GM21825 (cell line): Measurements from ENCODE around the gene ATP6V0C.

ENCODE experiments used
- ATAC-seq: cut with Tn5 transposase; IDR thresholded peaks from one replicate; pipeline ENCODE4 v1.9.1; 2021; ENCODE audit warnings: mild to moderate bottlenecking, moderate library complexity; ENCODE audit not compliant: unreplicated experiment

The ATP6V0C gene

DNA sequence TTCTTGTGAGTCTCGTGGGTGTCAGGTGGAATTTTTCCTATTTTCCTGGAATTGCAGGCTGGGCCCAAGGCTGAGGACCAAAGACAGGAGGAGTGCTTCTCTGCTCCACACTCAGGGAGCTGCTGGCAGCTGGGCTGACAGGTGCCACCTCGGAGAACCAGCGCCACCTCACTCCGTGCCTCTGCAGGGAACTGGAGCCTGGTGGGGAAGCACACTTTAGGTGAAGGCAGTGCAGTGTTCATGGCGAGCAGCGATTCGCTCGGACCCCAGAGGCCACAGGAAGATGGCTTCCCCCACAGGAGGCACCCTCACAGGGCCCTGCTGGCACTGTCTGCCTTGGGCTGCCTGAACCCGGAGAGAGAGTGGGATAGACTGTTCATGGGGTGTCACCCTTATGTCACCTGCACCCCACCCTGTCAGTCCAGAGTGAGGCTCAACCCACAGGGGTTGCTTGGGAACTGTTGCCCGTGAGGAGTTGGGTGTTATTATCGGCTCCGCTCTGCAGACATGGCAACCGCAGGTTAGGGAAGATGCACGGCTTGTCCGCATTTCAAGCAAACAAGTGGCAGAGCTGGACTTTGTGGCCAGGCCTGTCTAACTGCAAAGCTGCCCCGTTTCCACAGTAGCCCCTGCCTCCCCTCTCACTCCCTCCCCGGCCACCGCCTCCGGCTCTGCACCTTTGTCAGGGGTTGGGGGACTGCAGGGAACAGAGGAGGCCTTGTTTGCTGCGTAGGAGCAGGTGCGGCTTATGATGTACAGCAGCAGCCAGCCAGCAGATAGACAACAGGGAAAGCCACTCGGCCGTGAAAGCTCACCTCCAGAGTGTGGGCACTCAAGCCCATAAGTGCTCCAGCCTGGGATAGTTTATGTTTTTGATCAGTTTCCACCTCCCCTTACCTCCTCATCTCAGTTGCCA, 23.3 kb upstream of the ATP6V0C start:
- ATAC-seq, result no peak

DNA sequence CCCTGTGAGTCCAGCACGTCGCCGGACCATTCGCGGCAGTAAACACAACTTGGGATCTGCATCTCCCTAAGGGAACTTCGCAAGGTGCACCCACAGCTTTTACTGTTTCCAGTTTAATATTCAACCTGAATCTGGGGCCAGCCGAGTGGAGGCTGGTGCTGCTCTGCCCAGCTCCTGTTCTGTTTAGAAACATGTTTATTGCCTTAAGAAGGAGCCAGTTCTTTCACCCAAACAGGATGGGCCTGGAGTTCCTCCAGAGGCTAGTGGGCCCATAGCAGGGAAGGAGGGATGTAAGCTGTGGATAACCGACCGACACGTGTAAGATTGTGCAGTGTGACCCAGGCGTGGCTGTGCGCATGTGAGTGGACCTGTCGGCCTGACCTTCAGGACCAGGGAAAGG, 21.5 kb upstream of the ATP6V0C start:
- no peak for ATAC-seq

DNA sequence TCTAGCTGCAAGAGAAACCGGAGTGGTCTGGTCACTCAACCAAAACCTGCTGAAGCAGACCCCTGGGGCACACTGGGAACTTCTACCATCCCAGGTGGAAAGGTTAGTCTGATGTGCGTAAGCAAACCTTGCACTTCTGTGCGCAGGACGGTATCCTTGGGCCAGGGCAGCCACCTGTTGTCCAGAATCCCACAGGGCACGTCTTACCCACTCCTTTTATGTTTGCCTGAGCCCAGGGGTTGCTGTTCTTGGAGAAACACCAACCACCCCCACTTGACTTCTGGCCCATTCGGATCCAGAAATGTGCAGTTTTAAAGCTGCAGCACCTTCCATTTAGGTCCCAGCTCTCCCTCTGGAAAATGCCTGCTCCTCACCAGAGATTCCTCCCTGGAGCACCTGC, 20.1 kb upstream of the ATP6V0C start:
- no peak for ATAC-seq

DNA sequence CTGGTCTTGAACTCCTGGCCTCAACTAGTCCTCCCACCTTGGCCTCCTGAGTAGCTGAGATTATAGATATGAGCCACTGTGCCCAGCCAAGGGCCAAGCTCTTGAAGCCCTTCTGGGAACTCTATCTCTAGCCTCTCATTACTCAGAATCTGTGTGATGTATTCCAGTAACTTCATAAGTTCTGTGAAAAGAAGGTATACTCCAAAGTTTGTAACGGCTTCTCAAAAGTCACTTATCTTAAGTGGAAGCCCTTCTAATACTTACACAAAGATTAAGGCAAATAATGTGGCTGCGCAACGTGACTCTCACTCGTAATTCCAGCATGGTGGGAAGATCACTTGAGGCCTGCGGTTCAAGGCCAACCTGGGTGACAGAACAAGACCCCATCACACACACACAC, 19.1 kb upstream of the ATP6V0C start:
- ATAC-seq, result no peak

DNA sequence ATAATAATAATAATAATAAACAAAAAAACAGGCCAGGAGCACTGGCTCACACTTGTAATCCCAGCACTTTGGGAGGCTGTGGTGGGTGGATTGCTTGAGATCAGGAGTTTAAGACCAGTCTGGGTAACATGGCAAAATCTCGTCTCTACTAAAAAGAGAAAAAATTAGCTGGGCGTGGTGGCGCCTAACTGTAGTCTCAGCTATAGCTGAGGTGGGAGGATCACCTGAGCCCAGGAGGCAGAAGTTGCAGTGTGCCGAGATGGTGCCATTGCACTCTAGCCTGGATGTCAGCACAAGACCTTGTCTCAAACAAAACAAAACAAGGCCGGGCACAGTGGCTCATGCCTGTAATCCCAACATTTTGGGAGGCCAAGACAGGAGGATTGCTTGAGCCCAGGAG, 18.7 kb upstream of the ATP6V0C start:
- no peak for ATAC-seq

DNA sequence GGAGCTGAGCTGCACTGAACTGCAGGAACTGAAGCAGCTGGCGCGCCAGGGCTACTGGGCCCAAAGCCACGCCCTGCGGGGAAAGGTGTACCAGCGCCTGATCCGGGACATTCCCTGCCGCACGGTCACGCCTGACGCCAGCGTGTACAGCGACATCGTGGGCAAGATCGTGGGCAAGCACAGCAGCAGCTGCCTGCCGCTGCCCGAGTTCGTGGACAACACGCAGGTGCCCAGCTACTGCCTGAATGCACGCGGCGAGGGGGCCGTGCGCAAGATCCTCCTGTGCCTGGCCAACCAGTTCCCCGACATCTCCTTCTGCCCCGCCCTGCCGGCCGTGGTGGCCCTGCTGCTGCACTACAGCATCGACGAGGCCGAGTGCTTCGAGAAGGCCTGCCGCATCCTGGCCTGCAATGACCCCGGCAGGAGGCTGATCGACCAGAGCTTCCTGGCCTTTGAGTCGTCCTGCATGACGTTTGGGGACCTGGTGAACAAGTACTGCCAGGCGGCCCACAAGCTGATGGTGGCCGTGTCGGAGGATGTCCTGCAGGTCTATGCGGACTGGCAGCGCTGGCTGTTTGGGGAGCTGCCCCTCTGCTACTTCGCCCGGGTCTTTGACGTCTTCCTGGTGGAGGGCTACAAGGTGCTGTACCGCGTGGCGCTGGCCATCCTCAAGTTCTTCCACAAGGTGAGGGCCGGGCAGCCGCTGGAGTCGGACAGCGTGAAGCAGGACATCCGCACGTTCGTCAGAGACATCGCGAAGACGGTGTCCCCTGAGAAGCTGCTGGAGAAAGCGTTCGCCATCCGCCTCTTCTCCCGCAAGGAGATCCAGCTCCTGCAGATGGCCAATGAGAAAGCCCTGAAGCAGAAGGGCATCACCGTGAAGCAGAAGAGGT, 17.3 kb upstream of the ATP6V0C start:
- no peak for ATAC-seq

DNA sequence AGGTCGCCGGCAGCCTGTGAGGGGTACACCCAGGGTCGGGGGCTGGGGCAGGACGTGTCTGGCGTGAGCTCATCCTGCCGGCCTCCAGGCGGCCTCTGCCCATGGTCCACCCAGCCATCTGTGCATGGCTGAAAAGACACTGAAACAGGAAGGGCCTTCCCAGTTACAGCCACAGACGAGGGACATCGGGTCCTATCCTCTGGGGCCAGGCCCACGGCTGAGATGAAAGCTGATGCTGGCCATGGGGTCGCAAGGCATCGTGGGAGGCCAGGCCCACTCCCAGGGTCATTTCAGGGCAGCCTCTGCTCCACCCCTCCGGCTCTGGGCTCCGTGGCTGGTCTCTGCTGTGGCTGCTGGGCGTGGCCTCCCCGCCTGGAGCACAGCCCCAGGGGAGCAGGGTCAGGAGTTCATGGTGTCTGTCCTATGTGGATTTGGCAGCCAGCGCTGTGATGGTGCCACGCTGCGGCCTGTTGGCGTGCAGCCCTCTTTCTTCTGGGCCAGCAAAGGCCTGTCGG, 16.6 kb upstream of the ATP6V0C start:
- ATAC-seq, result no peak

DNA sequence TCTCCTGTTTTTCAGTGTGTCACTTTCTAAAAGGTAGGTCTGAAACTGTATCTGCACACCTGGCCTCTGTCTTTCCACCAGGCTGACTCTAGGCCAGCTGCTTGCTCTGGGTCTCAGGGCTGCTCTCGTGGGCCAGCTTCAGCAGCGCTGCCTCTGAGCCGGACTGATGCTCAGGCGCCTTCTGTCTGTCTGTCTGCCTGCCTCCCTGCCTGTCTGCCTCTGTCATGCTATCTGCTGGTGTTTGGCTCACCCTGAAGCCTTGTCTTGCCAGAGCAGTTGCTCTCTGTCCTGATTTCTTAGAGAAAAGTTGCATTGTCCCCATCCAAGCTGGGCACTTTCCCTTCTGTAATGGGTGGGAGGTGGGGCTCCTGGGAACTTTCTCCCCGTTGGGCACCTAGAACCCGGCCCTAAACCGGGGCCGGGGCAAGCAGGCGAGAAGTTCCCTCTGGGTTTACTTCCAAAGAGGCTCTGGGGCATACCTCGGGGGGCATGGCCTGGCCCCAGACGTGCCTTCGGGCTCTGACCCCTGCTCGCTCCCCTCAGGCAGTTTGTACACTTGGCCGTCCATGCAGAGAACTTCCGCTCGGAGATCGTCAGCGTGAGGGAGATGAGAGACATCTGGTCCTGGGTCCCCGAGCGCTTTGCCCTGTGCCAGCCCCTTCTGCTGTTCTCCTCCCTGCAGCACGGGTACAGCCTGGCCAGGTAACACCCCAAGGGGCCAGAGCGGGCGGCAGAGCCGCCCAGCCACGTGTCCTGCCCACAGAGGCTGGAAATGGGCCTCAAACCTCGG, 15.9 kb upstream of the ATP6V0C start:
- no peak for ATAC-seq

DNA sequence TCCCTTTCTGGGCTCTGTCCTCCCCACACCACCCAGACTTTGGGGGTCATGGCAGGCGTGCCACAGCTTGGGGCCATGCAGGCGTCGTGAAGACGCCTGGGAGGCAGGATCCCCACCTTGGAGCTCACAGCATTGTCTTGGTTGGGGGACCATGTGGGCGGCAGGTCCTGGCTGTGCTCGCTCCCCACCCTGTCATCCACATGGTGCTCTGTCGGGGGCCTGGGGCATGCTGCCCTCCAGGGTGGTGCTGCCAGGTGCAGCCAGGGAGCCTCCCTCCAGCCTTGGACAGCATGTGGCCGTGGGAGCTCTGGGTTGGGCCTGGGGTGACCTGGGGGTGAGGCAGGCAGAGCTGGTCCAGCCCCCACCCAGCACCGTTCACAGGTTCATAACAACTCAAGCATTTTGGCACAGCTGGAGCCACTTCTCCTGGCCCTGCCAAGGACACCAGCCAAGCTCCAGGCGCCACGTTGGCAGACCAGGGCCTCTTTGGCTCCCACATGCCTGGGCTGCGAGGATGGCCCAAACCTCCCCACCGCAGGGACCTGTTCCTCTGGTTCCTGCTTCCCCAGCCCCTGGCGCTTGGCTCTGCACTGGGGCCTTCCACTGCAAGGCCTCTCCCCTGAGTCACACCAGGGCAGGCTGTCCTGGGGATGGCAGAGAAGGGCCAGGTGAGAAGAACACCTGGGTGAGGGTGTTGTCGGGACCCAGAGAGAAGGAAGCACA, 15.1 kb upstream of the ATP6V0C start:
- ATAC-seq, result no peak

DNA sequence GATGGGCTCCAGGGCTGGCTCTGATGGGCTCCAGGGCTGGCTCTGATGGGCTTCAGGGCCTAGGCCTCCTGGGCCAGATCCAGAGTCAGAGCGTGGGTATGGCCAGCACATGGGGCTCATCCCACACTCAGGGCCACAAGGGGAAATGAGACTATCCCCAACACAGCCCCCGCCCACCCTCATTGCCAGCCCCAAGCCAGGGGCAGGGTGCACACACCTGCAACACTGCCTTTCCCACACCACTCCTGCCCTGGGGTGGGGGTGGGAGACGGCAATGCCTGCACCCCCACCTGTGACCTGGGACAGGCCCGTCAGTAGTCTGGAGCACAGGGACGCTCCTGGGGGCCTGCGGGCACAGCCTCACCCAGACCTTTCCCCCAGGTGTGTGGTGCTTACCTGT, 14.3 kb upstream of the ATP6V0C start:
- no peak for ATAC-seq

DNA sequence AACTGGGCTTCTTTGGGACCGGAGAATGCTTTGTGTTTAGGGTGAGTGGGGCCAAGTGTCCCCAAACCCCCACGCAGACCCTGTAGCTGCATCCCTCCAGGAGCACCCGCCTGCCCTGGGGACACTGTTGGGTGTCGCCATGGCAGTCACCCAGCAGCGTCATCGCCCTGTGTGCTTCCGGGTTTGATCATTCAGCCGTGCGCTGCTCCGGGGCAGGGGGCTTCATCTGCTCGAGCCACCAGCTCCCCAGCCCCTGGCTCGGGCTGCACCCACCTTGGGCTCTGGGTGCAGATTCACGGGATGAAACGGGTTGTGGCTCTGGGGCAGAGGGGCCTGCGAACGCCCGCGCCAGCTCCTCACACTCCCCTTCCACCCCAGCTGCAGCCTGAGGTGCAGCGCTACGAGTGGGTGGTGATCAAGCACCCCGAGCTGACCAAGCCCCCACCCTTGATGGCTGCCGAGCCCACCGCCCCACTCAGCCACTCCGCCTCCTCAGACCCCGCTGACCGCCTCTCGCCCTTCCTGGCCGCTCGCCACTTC, 13.8 kb upstream of the ATP6V0C start:
- ATAC-seq, result no peak

DNA sequence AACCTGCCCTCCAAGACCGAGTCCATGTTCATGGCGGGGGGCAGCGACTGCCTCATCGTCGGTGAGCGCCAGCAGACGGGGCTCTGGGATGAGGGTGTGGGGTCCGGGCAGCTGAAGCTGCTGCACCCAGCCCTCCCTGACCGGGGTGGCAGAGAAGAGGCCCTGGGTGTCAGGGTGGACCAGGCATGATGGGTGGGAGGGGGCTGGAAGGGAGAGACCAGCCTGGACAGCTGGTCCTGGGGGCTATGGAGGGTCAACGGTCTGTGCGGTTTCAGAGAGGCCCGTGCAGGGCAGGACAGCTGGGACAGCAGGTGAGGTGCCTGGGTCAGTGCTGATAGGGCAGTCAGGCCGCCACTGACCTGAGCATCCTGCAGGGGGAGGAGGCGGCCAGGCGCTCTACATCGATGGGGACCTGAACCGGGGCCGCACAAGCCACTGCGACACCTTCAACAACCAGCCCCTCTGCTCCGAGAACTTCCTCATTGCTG, 13.3 kb upstream of the ATP6V0C start:
- ATAC-seq, result no peak

DNA sequence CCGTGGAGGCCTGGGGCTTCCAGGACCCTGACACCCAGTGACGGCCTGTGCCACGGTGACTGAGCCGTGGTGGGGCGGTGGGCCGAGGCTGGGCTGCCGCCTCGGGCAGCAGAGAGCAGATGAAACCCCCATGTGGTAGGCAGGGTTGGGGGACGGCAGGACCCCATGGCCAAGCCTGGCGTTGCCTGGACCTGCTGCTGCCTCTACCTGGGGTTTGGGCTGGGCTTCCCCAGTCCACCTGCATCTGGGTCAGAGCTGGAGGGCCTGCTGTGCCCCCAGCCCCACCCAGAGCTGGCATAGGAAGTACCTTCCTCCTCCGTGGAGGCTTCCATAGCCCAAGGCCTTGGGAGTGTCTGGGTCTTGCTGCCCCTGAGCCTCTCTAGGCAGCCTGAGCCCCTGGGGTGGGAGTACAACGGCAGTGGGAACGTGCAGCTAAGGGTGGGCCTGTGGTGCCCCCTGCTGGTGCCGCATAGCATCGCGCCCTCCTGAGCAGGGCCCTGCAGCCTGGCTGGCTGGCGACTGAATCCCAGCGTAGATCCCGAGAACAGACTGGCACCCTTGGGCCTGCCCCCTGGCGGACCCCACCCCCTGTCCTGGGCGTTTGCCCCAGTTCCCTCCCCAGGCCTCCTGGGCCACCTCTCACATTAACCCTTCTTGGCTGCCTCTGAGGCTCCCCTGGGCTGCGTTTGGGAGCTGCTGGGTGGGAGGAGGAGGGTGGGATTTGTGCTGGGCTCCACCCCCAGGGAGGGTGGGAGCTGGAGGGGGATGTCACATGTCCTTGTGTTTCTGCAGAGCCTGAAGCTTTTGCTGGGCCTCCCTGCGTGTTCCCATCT, 12.6 kb upstream of the ATP6V0C start:
- peak; percentile 60 for ATAC-seq

DNA sequence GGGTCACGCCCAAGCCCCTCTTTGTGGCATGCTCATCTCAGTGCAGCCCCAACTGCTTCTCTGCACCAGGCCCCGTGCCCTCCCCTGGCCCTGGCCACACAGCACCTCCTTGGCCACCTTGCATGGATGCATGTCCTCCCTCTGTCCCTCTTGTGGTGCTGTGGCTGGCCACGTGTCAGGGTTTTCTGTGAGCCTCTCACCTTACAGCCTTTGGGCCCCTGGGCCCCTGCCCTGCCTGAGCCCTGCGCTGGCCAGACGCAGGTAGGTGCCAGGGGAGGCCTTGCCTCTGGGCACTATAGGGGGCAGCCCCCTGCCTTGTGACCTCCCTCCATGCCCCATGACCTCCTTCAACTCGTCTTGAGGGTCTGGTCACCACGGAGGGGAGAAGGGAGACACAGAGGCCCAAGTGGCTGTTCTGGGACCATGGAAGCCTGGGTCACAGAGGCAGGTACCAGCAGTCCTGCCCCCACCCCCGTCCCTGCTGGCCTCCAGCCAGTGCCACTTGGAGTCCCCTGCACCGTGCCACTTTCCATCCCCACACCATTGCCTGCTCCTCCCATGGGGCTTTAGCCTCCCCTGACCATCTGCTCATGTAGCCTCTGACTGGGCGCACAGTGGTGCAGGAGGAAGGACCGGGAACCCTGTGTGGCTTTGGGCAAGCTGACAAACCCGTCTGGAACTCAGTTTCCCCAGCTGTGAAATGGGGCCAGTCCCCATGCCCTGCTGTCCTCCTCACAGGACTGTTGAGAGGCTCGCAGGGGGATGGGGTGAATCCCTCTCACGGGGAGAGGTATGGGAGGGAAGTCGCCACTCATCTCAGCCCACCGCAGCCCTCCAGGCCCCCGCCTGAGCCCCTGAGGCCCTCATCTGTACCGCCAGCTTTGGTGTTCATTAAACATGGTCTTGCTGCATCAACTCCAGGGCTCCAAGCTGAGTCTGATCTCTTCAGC, 11.5 kb upstream of the ATP6V0C start:
- ATAC-seq, result no peak

DNA sequence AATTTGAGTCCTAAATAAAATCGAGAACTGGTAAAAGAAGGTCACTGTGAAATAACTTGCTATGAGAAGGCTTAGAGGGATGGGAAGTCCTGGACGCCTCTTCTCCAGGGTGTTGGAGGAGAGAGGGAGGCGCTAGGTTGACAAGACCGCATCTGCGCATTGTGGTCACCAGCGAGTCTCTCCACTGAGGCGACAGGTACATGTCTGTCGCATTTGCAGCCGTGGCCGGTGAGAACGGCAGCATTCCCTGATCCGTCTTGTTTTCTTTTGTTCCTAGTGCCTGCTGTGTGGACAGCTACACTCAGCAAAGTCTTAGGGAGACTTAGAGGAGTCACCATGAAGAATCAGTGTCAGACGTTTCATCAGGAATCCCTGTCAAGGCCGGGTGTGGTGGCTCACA, 8.1 kb upstream of the ATP6V0C start:
- no peak for ATAC-seq

DNA sequence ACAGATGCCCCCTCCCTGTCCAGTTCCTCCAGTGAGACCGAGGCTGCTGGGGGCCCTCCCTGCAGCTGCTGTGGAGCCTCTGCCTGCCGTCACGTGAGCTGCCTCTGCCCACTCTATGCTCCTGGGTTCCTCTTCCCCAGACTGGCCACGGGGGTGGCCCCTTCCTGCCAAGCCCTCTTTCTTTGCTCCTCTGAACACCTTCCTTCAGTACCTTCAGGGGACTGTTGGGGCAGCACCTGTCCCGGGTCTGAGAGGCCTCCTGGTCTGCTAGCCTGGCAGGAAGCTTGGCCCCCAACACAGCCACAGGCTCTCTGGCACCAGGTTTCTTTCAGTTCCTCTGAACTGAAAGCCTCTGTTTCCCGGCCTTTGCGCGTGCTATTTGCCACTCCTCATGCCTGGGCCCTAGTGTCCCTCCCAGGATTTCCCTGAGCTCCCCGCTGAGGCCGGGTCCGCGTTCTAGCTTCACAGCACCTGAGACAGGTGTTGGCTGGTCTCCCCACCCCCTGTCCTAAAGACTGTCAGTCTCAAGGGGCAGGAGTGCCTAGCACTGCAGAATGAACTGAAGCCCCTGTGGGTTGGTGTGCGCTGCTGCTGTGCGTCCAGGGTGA, 6.6 kb upstream of the ATP6V0C start:
- ATAC-seq, result peak; percentile 55

DNA sequence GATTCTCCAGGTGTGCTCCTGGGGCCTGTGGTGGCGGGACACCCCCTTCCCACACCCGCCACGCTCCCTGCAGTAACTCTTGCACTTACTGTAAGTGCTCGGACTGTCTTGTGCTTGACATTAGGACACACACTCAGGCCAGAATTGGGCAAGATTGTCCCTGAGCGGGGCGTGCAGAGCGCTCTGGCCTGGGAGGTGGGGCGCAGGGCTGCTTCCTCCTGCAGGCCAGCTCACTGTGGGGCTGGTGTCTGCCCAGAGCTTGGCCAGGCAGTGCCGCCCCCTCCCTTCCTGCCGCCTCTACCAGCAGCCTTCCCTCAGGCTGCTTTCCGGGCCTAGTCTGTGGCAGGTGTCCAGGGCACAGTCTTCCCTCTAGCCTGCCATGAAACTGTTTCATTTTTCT, 6.1 kb upstream of the ATP6V0C start:
- ATAC-seq, result peak; percentile 16
